Muscle of arm (tissue), 12 donors: ENCODE results near the gene AFF3. TPM values are rescaled to one million over a fixed set of nuclear protein-coding genes. Genes with fewer than 3 reads are reported as not detected.

Experiments used
- DNase-seq: peaks from one replicate; pipeline ENCODE4 v3.0.0-alpha.2; 2013
- polyA plus RNA-seq, 12 donors: library from polyadenylated mRNA; unstranded; fragments of 120-200 nt; gene quantifications; one replicate each; pipeline ENCODE4 v1.2.1, GENCODE V29; 2013; ENCODE audit not compliant: insufficient read length in 12 of 12

The AFF3 gene
- polyA plus RNA-seq, 12 donors, result 2.5 to 15.7 (median 3.7) TPM; not detected in 1

- DNase-seq, result no peak
These were observed 281.5 kb downstream of the AFF3 start for GRCh38 chr2:99860720-99861375.

- no peak for DNase-seq
These were observed 283.3 kb downstream of the AFF3 start for GRCh38 chr2:99858951-99859596.

GRCh38 chr2:99857867-99858444 lies 284.4 kb downstream of the AFF3 start:
- DNase-seq, result no peak

GRCh38 chr2:99857372-99857771 lies 285.0 kb downstream of the AFF3 start:
- no peak for DNase-seq

GRCh38 chr2:99856119-99856518 lies 286.3 kb downstream of the AFF3 start:
- DNase-seq, result no peak

- DNase-seq, result no peak
These were observed 288.0 kb downstream of the AFF3 start for GRCh38 chr2:99854236-99854852.

- no peak for DNase-seq
These were observed 289.4 kb downstream of the AFF3 start for GRCh38 chr2:99852956-99853355.

GRCh38 chr2:99852376-99852934 lies 289.9 kb downstream of the AFF3 start:
- DNase-seq, result no peak

- no peak for DNase-seq
These were observed 290.6 kb downstream of the AFF3 start for GRCh38 chr2:99851811-99852210.

- DNase-seq, result no peak
These were observed 291.3 kb downstream of the AFF3 start for GRCh38 chr2:99851089-99851488.

GRCh38 chr2:99850084-99850710 lies 292.2 kb downstream of the AFF3 start:
- no peak for DNase-seq

- DNase-seq, result no peak
These were observed 295.8 kb downstream of the AFF3 start for GRCh38 chr2:99846462-99847107.

GRCh38 chr2:99845296-99845695 lies 297.1 kb downstream of the AFF3 start:
- no peak for DNase-seq

- no peak for DNase-seq
These were observed 299.9 kb downstream of the AFF3 start for GRCh38 chr2:99842451-99842850.

GRCh38 chr2:99841749-99842148 lies 300.6 kb downstream of the AFF3 start:
- DNase-seq, result no peak

- no peak for DNase-seq
These were observed 301.6 kb downstream of the AFF3 start for GRCh38 chr2:99840831-99841230.

GRCh38 chr2:99836690-99837605 lies 305.4 kb downstream of the AFF3 start:
- DNase-seq, result no peak

- DNase-seq, result no peak
These were observed 308.0 kb downstream of the AFF3 start for GRCh38 chr2:99834426-99834825.

GRCh38 chr2:99833586-99834201 lies 308.7 kb downstream of the AFF3 start:
- DNase-seq, result no peak

GRCh38 chr2:99832926-99833325 lies 309.5 kb downstream of the AFF3 start:
- no peak for DNase-seq
